Body of pancreas (tissue), 4 donors: ENCODE measurements around the gene SRSF12. TPM values are rescaled to one million over a fixed set of nuclear protein-coding genes. Genes with fewer than 3 reads are reported as not detected.

Experiments used
- ATAC-seq: fragments of 150-250 bp; one replicate; pipeline ENCODE4 v1.9.1; 2016
- DNase-seq, 4 donors: peaks; one replicate each; pipeline ENCODE4 v3.0.0-alpha.2; 2019
- H3K27ac ChIP-seq, 4 donors: fragments of 200-600 bp; sonication (generic); 1 replicate in 3 of 4; 2 replicates in 1 of 4; pipeline versions ENCODE4 v1.5.1 to v1.6.1; 2016 to 2019; ENCODE audit warnings: mild to moderate bottlenecking in 1 of 4, mixed read lengths in 1 of 4, moderate library complexity in 1 of 4
- H3K27me3 ChIP-seq, 2 donors: fragments of 200-600 bp; sonication (generic); one replicate each; pipeline ENCODE4 v1.6.0; 2016; ENCODE audit warnings: mild to moderate bottlenecking in 1 of 2
- H3K36me3 ChIP-seq, 2 donors: fragments of 200-600 bp; sonication (generic); replicated peaks in 1 of 2; 2 replicates each; pipeline ENCODE4 v1.5.1; 2016; ENCODE audit warnings: low read depth in 2 of 2; ENCODE audit not compliant: insufficient read depth in 1 of 2
- H3K4me1 ChIP-seq: fragments of 200-600 bp; sonication (generic); one replicate; pipeline ENCODE4 v1.6.0; 2016
- H3K4me3 ChIP-seq, 2 donors: fragments of 200-600 bp; sonication (generic); 1 replicate in 1 of 2; 2 replicates in 1 of 2; pipeline ENCODE4 v1.5.1; 2016 to 2019
- H3K9me3 ChIP-seq, 3 donors: fragments of 200-600 bp; sonication (generic); 1 replicate in 2 of 3; 2 replicates in 1 of 3; pipeline ENCODE4 v1.5.1; 2016
- CTCF ChIP-seq, 7 experiments: fragments of 450-650 bp in 4 of 7; fragments of 200-600 bp in 3 of 7; sonication (generic) in 3 of 7; IDR thresholded peaks; one replicate each; pipeline ENCODE4 v1.5.1; 2016 to 2019; ENCODE audit warnings: antibody characterized with exemption in 7 of 7
- POLR2A ChIP-seq, 3 donors: fragments of 450-650 bp; IDR thresholded peaks; one replicate each; pipeline ENCODE4 v1.6.1; 2016; ENCODE audit warnings: antibody characterized with exemption in 3 of 3, mild to moderate bottlenecking in 2 of 3
- WGBS, 2 donors: methylation state at CpG; one replicate each; pipeline ENCODE4 v1.1.5; 2017; 5-methylcytosine and 5-hydroxymethylcytosine counted together
- intact Hi-C: fragments of 100-400 bp; cut with DNase I; formaldehyde crosslinking; loops from one replicate; pipeline ENCODE4 v1.15.1; 2023
- total RNA-seq, 2 donors: library from RNA; depleted of rRNA; stranded (reverse); fragments of >200 nt; gene quantifications; one replicate each; pipeline ENCODE4 v1.1.0, GENCODE V29; 2016

Gene SRSF12
- total RNA-seq, 2 donors from 2014 or later: 0.52 to 0.99 TPM

- H3K27ac ChIP-seq: peak overlapping the region; percentile 98 to 100 (median 100)
- intact Hi-C loops: no loop called here
- no peaks in the 10 kb centered on the region for H3K9me3 ChIP-seq
- peaks cover 42% of the 10 kb centered on the region for H3K4me1 ChIP-seq
- TF ChIP-seq CTCF (IDR thresholded peaks at IDR 0.05) (no peak), POLR2A (IDR thresholded peaks at IDR 0.05) (peak; percentile 80 to 92 (median 85))
- H3K27me3 ChIP-seq: no peaks in the 10 kb centered on the region
- 0 to 1% methylated on average over 25 to 53 of the region's 69 CpGs for WGBS, 2 donors
- H3K36me3 ChIP-seq: peaks cover 0 to 2% of the 10 kb centered on the region in 2 donors
- ATAC-seq (peak; percentile 76), DNase-seq (peak; percentile 99 to 100 (median 99))
- peak overlapping the region; percentile 57 to 91 for H3K4me3 ChIP-seq
Measured at GRCh38 chr6:89081423-89082322, 36.2 kb downstream of the SRSF12 start.

- peak in 1 of 4 donors; percentile 35 for DNase-seq
- H3K4me3 ChIP-seq: peak overlapping the region; percentile 50 to 91
Measured at GRCh38 chr6:89081129-89081422, 36.8 kb downstream of the SRSF12 start.

GRCh38 chr6:89080281-89081128 lies 37.4 kb downstream of the SRSF12 start, which contains the start of gene PNRC1:
TSS of gene PNRC1 (plus strand) at chr6:89080751. CDS start at chr6:89080895, 144 bp downstream.
- Histone ChIP-seq H3K4me3 (peak within 1 kb of the TSS; percentile 57 to 91), H3K9me3 (no peaks in the 10 kb centered on the region), H3K27ac (peak within 1 kb of the TSS; percentile 98 to 100 (median 100)), H3K4me1 (peaks cover 35% of the 10 kb centered on the region), H3K36me3 (peaks cover 0 to 2% of the 10 kb centered on the region in 2 donors), H3K27me3 (no peaks in the 10 kb centered on the region)
- ATAC-seq (peak; percentile 83), DNase-seq (peak; percentile 100)
- intact Hi-C loops: no loop called here
- TF ChIP-seq POLR2A (IDR thresholded peaks at IDR 0.05) (peak; percentile 100), CTCF (IDR thresholded peaks at IDR 0.05) (peak in 2 of 7 experiments; percentile 5 to 12)
- 0% methylated on average over 50 to 63 of the region's 63 CpGs for WGBS, 2 donors

More at GRCh38 chr6:89081129-89081422, 36.8 kb downstream of the SRSF12 start:
- no peaks in the 10 kb centered on the region for H3K27me3 ChIP-seq
- intact Hi-C loops: no loop called here
- peak; percentile 15 for ATAC-seq
- H3K36me3 ChIP-seq: peaks cover 0 to 2% of the 10 kb centered on the region in 2 donors
- TF ChIP-seq CTCF (IDR thresholded peaks at IDR 0.05) (no peak), POLR2A (IDR thresholded peaks at IDR 0.05) (no peak)
- WGBS, 2 donors: 0% methylated on average over 8 to 29 of the region's 36 CpGs
- H3K9me3 ChIP-seq: no peaks in the 10 kb centered on the region
- H3K4me1 ChIP-seq: peaks cover 40% of the 10 kb centered on the region
- peak overlapping the region; percentile 98 to 100 (median 100) for H3K27ac ChIP-seq

- DNase-seq: peak; percentile 50 to 68 (median 60)
- Histone ChIP-seq H3K27ac (peak overlapping the region; percentile 93 to 100 (median 99)), H3K36me3 (no peaks in the 10 kb centered on the region), H3K4me3 (peak overlapping the region; percentile 50 to 91), H3K4me1 (peaks cover 27% of the 10 kb centered on the region), H3K27me3 (no peaks in the 10 kb centered on the region), H3K9me3 (no peaks in the 10 kb centered on the region)
- intact Hi-C loops: no loop called here
- no peak for ATAC-seq
- TF ChIP-seq CTCF (IDR thresholded peaks at IDR 0.05) (no peak), POLR2A (IDR thresholded peaks at IDR 0.05) (peak in 2 of 3 donors; percentile 31 to 34)
- WGBS, 2 donors: 1% methylated on average over 20 of the region's 20 CpGs
Measured at GRCh38 chr6:89079511-89080234, 38.2 kb downstream of the SRSF12 start.
